HFFc6 (cell line): ENCODE results near the gene TSGA10. TPM values are rescaled to one million over a fixed set of nuclear protein-coding genes. Genes with fewer than 3 reads are reported as not detected.

Experiments
- DNase-seq: peaks from one replicate; pipeline ENCODE4 v3.0.0-alpha.2; 2018
- H3K27ac Mint-ChIP-seq: 2 replicates; pipeline ENCODE4 v1.8.0; 2020; ENCODE audit warnings: mild to moderate bottlenecking, mixed read lengths
- H3K27me3 Mint-ChIP-seq: 2 replicates; pipeline ENCODE4 v1.8.0; 2021; ENCODE audit warnings: mild to moderate bottlenecking, moderate library complexity, mixed read lengths; ENCODE audit not compliant: insufficient read depth
- H3K36me3 Mint-ChIP-seq: 2 replicates; pipeline ENCODE4 v1.8.0; 2021; ENCODE audit warnings: low read depth, mixed read lengths
- H3K4me1 Mint-ChIP-seq: 2 replicates; pipeline ENCODE4 v1.8.0; 2020; ENCODE audit warnings: low read depth, mixed read lengths
- H3K4me3 Mint-ChIP-seq: 2 replicates; pipeline ENCODE4 v1.8.0; 2020; ENCODE audit warnings: mild to moderate bottlenecking, moderate library complexity, mixed read lengths
- H3K9me3 Mint-ChIP-seq: 2 replicates; pipeline ENCODE4 v1.8.0; 2020; ENCODE audit warnings: mild to moderate bottlenecking, mixed read lengths
- total RNA-seq, 6 experiments: library from RNA; stranded (reverse); fragmentation: NEBNext Ultra II Directional; extraction: Animal tissue kit (Norgen Biotek cat#: 25700); gene quantifications; 2 replicates in 1 of 6; 3 replicates in 5 of 6; pipeline ENCODE4 v1.2.3, GENCODE V29; 2021
- TF ChIP-seq, protein P1 (sequence below): fragments of 200-600 bp; sonication (generic); IDR thresholded peaks from 2 replicates; pipeline ENCODE4 v1.5.0; 2021; ENCODE audit warnings: antibody characterized with exemption, mild to moderate bottlenecking

Gene TSGA10
- total RNA-seq, 6 experiments from 2014 or later: 0.83 to 2.0 (median 1.3) TPM

DNA sequence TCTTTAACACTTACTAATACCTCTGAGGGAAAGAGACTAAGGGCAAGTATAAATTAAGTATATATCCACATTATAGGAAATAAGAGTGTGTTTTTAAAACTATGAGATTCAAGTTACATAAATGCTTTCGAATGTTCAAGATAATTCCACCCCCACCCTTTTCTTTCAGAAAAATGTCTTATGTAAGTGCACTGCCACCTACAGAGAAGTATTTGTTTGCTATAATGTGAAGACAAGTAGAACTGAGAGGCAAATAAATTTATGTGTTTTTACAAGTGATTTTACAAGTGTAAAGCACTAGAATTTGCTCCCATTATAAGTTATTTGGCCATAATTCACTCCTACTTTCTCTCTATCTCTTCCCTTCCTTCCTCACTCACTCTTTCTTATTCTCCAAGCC, 118.8 kb downstream of the TSGA10 start:
- peaks cover 27% of the 10 kb centered on the region for H3K4me1 Mint-ChIP-seq
- DNase-seq: no peak
- H3K4me3 Mint-ChIP-seq: no peak overlapping the region

DNA sequence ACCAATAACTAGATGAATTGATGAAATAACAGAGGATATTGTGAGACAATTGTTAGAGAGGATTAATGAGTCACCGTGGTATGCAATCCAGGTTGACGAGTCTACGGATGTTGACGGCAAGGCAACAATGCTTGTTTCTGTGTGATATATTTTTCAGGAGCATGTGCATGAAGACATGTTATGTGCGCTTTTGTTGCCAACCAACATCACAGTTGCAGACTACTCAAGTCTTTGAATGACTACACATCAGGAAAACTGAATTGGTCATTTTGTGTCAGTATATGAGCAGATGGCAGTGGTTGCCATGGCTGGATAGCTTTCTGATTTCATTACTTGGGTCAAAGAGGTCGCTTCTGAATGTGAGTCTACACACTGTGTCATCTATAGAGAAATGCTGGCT, 122.0 kb downstream of the TSGA10 start:
- TF ChIP-seq, protein P1, sequence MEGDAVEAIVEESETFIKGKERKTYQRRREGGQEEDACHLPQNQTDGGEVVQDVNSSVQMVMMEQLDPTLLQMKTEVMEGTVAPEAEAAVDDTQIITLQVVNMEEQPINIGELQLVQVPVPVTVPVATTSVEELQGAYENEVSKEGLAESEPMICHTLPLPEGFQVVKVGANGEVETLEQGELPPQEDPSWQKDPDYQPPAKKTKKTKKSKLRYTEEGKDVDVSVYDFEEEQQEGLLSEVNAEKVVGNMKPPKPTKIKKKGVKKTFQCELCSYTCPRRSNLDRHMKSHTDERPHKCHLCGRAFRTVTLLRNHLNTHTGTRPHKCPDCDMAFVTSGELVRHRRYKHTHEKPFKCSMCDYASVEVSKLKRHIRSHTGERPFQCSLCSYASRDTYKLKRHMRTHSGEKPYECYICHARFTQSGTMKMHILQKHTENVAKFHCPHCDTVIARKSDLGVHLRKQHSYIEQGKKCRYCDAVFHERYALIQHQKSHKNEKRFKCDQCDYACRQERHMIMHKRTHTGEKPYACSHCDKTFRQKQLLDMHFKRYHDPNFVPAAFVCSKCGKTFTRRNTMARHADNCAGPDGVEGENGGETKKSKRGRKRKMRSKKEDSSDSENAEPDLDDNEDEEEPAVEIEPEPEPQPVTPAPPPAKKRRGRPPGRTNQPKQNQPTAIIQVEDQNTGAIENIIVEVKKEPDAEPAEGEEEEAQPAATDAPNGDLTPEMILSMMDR: no peak
- no peaks in the 10 kb centered on the region for H3K36me3 Mint-ChIP-seq
- H3K27ac Mint-ChIP-seq: no peak overlapping the region
- peaks cover 7% of the 10 kb centered on the region; the same call in 1 of the 2 replicates for H3K4me1 Mint-ChIP-seq
- DNase-seq: no peak
- H3K27me3 Mint-ChIP-seq: peaks cover 3% of the 10 kb centered on the region
- H3K4me3 Mint-ChIP-seq: no peak overlapping the region
- H3K9me3 Mint-ChIP-seq: no peaks in the 10 kb centered on the region

More for the DNA sequence above, 118.8 kb downstream of the TSGA10 start:
- H3K27me3 Mint-ChIP-seq: no peaks in the 10 kb centered on the region
- H3K9me3 Mint-ChIP-seq: peaks cover 15% of the 10 kb centered on the region
- H3K27ac Mint-ChIP-seq: no peak overlapping the region
- TF ChIP-seq, protein P1: no peak; the same call in 1 of the 2 replicates
- H3K36me3 Mint-ChIP-seq: peaks cover 18% of the 10 kb centered on the region

DNA sequence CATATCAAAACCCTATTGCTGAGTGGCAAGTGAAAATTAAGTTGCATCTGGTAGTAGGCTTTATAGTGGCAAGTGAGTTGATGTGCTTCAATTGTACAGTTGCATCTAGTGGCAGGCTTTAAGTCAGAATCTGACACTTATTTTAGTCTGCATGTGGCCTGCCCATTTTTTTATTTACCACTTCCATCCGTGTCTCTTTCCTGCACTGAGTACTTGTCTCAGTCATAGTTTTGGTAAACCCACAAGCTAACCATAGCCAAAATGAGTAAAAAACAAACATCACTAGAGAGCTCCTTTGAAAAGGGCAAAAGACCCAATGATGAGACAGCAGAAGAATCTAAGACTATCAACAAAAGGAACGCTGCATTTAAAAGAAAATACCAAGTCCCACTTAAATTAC, 122.7 kb downstream of the TSGA10 start:
- H3K27me3 Mint-ChIP-seq: peaks cover 3% of the 10 kb centered on the region
- peaks cover 7% of the 10 kb centered on the region; the same call in 1 of the 2 replicates for H3K4me1 Mint-ChIP-seq
- TF ChIP-seq, protein P1: no peak
- no peaks in the 10 kb centered on the region for H3K9me3 Mint-ChIP-seq
- H3K4me3 Mint-ChIP-seq: no peak overlapping the region
- H3K27ac Mint-ChIP-seq: no peak overlapping the region
- no peak for DNase-seq
- H3K36me3 Mint-ChIP-seq: no peaks in the 10 kb centered on the region

DNA sequence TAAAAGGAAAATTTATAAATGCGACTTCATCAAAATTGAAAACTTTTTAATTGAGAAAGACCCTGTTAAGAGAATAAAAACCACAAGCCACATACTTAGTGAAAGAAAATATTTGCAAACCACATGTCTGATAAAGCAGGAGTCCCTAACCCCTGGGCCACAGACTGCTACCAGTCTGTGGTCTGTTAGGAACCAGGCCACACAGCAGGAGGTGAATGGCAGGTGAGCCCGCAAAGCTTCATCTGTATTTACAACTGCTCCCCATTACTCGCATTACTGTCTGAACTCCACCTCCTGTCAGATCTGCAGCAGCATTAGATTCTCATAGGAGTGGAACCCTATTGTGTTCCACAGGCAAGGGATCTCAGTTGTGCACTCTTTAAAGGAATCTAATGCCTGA, 123.3 kb downstream of the TSGA10 start:
- Mint-ChIP-seq H3K9me3 (no peaks in the 10 kb centered on the region), H3K4me3 (no peak overlapping the region), H3K27me3 (peaks cover 3% of the 10 kb centered on the region), H3K27ac (no peak overlapping the region), H3K36me3 (no peaks in the 10 kb centered on the region), H3K4me1 (peaks cover 7% of the 10 kb centered on the region; the same call in 1 of the 2 replicates)
- no peak for DNase-seq
- TF ChIP-seq, protein P1: no peak

DNA sequence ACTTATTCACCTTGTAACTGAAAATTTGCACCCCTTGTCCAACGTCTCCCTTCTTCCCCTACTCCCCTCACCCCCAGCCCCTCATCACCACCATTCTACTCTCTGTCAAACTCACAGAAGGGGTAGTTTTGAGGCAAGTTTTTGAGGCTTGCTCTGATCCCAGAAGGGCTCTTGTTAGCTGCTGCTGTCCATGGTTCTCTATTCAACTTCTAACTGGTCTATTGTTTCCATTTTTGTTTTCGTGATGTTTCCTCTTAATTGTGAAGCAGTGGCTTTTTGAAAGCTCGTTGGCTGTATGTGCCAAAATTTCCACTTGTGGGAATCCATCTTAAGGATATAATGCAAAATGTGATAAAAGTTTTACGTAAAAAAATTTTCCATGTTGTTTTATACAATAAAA, 126.2 kb downstream of the TSGA10 start:
- H3K36me3 Mint-ChIP-seq: no peaks in the 10 kb centered on the region
- H3K27ac Mint-ChIP-seq: no peak overlapping the region
- H3K4me3 Mint-ChIP-seq: no peak overlapping the region
- no peaks in the 10 kb centered on the region for H3K9me3 Mint-ChIP-seq
- peaks cover 7% of the 10 kb centered on the region; the same call in 1 of the 2 replicates for H3K4me1 Mint-ChIP-seq
- TF ChIP-seq, protein P1: no peak
- DNase-seq: no peak
- H3K27me3 Mint-ChIP-seq: peaks cover 3% of the 10 kb centered on the region

DNA sequence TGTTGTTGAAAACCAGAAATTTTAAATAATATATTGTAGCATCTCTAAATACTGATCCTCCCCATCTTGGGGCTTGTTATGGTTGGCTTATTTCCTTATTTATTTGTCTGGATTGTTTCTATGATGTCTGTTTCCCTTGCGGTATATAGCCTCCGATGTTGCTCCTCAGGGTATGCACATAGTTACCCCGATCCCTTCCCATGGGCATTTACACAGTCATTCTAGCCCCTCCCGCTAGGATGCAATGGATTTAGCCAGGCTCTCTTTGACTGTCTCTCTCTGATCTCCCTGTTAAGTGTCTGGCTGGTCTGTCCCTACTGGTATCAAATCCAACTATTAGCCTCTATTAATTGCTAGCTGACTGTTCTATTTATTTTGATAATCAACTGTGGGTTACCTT, 126.9 kb downstream of the TSGA10 start:
- TF ChIP-seq, protein P1: no peak
- peaks cover 6% of the 10 kb centered on the region; the same call in 1 of the 2 replicates for H3K4me1 Mint-ChIP-seq
- H3K27ac Mint-ChIP-seq: no peak overlapping the region
- no peaks in the 10 kb centered on the region for H3K36me3 Mint-ChIP-seq
- no peak overlapping the region for H3K4me3 Mint-ChIP-seq
- H3K9me3 Mint-ChIP-seq: no peaks in the 10 kb centered on the region
- no peak for DNase-seq
- H3K27me3 Mint-ChIP-seq: peaks cover 3% of the 10 kb centered on the region
